ENCODE results near the gene RBFOX2. TPM values are rescaled to one million over a fixed set of nuclear protein-coding genes. Genes with fewer than 3 reads are reported as not detected.
A peak's percentile ranks its signal among the peaks of the same experiment; 100 is the strongest.

The RBFOX2 gene
- total and polyA plus RNA-seq, 2 donors (not counting 3 experiments of a cell fraction or from before 2014, with no cell fraction given): 125 to 142 TPM

DNA sequence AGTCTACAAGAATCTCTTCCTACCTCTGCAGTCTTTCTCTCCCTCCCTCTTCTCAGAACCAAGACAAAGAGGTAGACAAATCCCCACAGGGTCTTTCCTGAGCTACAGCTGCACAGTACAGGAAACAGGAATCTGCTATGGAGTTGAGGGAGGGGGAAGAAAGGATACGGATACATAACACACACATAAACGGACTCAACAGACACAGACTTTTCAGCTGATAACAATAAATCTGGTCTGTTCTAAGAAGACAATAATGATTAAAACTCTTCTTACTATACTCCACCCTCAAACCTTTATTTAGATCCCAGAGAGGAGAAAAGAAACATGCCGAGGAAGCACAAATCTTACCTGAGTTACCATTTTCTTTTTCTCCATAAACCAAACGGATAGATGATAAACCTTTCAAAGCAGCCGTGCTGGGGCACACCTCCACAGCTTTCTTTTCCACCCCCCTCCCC lies 188.8 kb downstream of the RBFOX2 start:
- TSS peak; percentile 65 for BruUV-seq (replicated peaks)
- Histone ChIP-seq H3K36me3 (ENCODE audit: control insufficient read depth in 2 of 2, extremely low read depth in 1 of 2, insufficient read depth in 2 of 2, low read length in 2 of 2) (no peaks in the 10 kb centered on the region), H3K27me3 (ENCODE audit: control insufficient read depth in 2 of 2, insufficient read depth in 2 of 2, low read length in 2 of 2) (no peaks in the 10 kb centered on the region), H3K27ac (ENCODE audit: insufficient read depth, low read depth, low read length) (peak overlapping the region; percentile 73), H3K9me3 (replicated peaks; ENCODE audit: control insufficient read depth, insufficient read depth, low read length) (no peaks in the 10 kb centered on the region), H4K20me1 (replicated peaks; ENCODE audit: control insufficient read depth, extremely low read depth, insufficient read depth, low read length) (no peaks in the 10 kb centered on the region), H3K9ac (replicated peaks; ENCODE audit: extremely low read depth, insufficient read depth, low read length) (peak overlapping the region; percentile 80), H3K4me1 (ENCODE audit: control insufficient read depth, extremely low read depth, insufficient read depth, low read length) (peaks cover 45% of the 10 kb centered on the region), H3K4me2 (ENCODE audit: insufficient read depth, low read length) (peak overlapping the region; percentile 99), H2AFZ (ENCODE audit: low read depth, low read length) (no peak overlapping the region), H3K79me2 (ENCODE audit: control insufficient read depth, insufficient read depth, low read length) (peaks cover 44% of the 10 kb centered on the region), H3K4me3 (replicated peaks in 1 of 3; ENCODE audit: insufficient read depth in 1 of 3, low read depth in 1 of 3, low read length in 3 of 3) (peak overlapping the region; percentile 57 to 87 (median 80)), H3K9me1 (replicated peaks; ENCODE audit: control insufficient read depth, extremely low read depth, insufficient read depth, low read length) (no peaks in the 10 kb centered on the region)
- no peak for TF ChIP-seq JUN (IDR thresholded peaks at IDR 0.05; ENCODE audit: borderline replicate concordance, insufficient read depth, insufficient read length, low read depth)
- TF ChIP-seq, protein P1, sequence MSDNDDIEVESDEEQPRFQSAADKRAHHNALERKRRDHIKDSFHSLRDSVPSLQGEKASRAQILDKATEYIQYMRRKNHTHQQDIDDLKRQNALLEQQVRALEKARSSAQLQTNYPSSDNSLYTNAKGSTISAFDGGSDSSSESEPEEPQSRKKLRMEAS (IDR thresholded peaks at IDR 0.05; ENCODE audit: insufficient read depth, insufficient read length): no peak
- peak; percentile 24 for TF ChIP-seq POLR2AphosphoS5 (IDR thresholded peaks at IDR 0.05; ENCODE audit: insufficient read depth, low read depth, low read length)
- TF ChIP-seq EZH2 (IDR thresholded peaks at IDR 0.05; ENCODE audit: borderline replicate concordance, low read depth, low read length, severe bottlenecking): no peak
- no peak for TF ChIP-seq CTCF (IDR thresholded peaks at IDR 0.05; ENCODE audit: extremely low read depth in 1 of 2, insufficient read depth in 1 of 2, low read depth in 1 of 2, low read length in 2 of 2)
- TF ChIP-seq GATA2 (IDR thresholded peaks at IDR 0.05; ENCODE audit: insufficient read depth, insufficient read length, low read depth, low read length): no peak
- TF ChIP-seq POLR2A (IDR thresholded peaks at IDR 0.05; ENCODE audit: low read depth, low read length): peak; percentile 22
- no peak for TF ChIP-seq MYC (IDR thresholded peaks at IDR 0.05; ENCODE audit: low read depth, low read length)
- TF ChIP-seq FOS (IDR thresholded peaks at IDR 0.05; ENCODE audit: borderline replicate concordance, insufficient read depth, low read length): no peak
- intact Hi-C loops (cut with micrococcal nuclease): loop anchor here (1.0 to 5.0 kb wide), 7 partner anchors 42 to 284 kb away; partner anchors contain the start of gene RBFOX2
- POLR2A ChIA-PET: interaction anchor here (0.7 kb wide), 4 partner anchors 9 to 303 kb away, joined by 3 to 6 read pairs (median 4); no protein-coding TSS in a partner anchor
- FAIRE-seq (no peak), DNase-seq (ENCODE audit: low read depth, low spot score) (peak; percentile 77)
- dilution Hi-C loops (cut with MboI; ENCODE audit: extremely low pct_ligation_motif_present, low sequenced_read_pairs): no loop called here
- CTCF ChIA-PET: interaction anchor here (1.0 to 2.5 kb wide), 12 partner anchors 9 to 409 kb away, joined by 3 to 9 read pairs (median 4); no protein-coding TSS in a partner anchor
